Ascending aorta (tissue), 2 donors: ENCODE measurements around the gene ALOX12. TPM values are rescaled to one million over a fixed set of nuclear protein-coding genes. Genes with fewer than 3 reads are reported as not detected.
"Not testable (repeated sequence)": the region's sequence is repeated elsewhere in the genome, so short reads cannot be mapped to it uniquely, and the experiment has no call there.

ENCODE experiments used
- DNase-seq, 2 donors: peaks; one replicate each; pipeline ENCODE4 v3.0.0-alpha.2; 2019; ENCODE audit warnings: low spot score in 2 of 2
- H3K27ac ChIP-seq, 2 donors: fragments of 200-600 bp; sonication (generic); one replicate each; pipeline ENCODE4 v1.5.1; 2016 to 2017; ENCODE audit warnings: mild to moderate bottlenecking in 1 of 2
- H3K27me3 ChIP-seq: fragments of 200-600 bp; sonication (generic); one replicate; pipeline ENCODE4 v1.5.1; 2017
- H3K36me3 ChIP-seq, 2 donors: fragments of 200-600 bp; sonication (generic); one replicate each; pipeline ENCODE4 v1.5.1; 2016
- H3K4me1 ChIP-seq, 2 donors: fragments of 200-600 bp; sonication (generic); one replicate each; pipeline ENCODE4 v1.5.1; 2016 to 2017; ENCODE audit warnings: mild to moderate bottlenecking in 1 of 2
- H3K4me3 ChIP-seq, 2 donors: fragments of 200-600 bp; sonication (generic); one replicate each; pipeline ENCODE4 v1.5.1; 2016 to 2017; ENCODE audit warnings: mild to moderate bottlenecking in 1 of 2
- H3K9me3 ChIP-seq, 2 donors: fragments of 200-600 bp; sonication (generic); one replicate each; pipeline ENCODE4 v1.5.1; 2016
- intact Hi-C: fragments of 100-400 bp; cut with DNase I; formaldehyde crosslinking; loops from one replicate; pipeline ENCODE4 v1.15.1; 2023
- total RNA-seq: library from RNA; depleted of rRNA; stranded (reverse); fragments of >200 nt; gene quantifications from one replicate; pipeline ENCODE4 v1.1.0, GENCODE V29; 2016
- TF ChIP-seq, protein P1 (sequence below), 3 experiments: fragments of 200-600 bp in 2 of 3; fragments of 450-650 bp in 1 of 3; sonication (generic) in 2 of 3; IDR thresholded peaks; one replicate each; pipeline ENCODE4 v1.5.1; 2016 to 2019; ENCODE audit warnings: antibody characterized with exemption in 3 of 3, mild to moderate bottlenecking in 1 of 3, moderate library complexity in 1 of 3

ALOX12 gene
- total RNA-seq, 1 donor from 2014 or later = not detected

DNA sequence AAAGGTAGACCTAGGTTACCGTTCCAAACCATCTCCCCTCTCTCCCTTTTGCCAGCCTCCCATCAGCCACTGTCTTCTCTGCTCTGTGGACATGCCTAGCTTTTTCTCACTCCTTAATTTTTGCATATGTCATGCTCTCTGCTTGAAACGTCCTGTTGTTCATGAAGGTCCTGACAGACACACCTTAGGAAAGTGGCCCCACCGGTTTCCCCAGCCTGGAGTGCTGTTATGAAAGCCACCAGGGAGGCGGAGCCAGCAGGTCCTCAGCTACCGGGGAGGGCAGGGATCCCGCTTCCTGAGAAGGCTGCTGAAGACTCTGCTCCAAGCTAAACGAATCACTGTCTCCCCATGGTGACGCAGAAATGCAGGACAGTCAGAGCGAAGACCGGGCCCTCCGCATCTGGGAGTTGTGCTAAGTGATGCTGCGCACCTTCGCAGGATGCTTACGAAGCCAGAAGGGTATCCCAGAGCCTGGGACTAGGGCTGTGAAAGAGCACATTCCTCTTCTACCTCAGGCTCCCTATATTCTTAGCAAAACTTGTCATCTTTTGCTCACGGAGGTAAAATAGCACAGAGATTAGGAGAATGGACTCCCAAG is 50.4 kb downstream of the ALOX12 start:
- peaks cover 7% of the 10 kb centered on the region for H3K27me3 ChIP-seq
- no peaks in the 10 kb centered on the region for H3K36me3 ChIP-seq
- no peaks in the 10 kb centered on the region for H3K9me3 ChIP-seq
- peak overlapping the region; percentile 26 to 37 for H3K4me3 ChIP-seq
- TF ChIP-seq, protein P1, sequence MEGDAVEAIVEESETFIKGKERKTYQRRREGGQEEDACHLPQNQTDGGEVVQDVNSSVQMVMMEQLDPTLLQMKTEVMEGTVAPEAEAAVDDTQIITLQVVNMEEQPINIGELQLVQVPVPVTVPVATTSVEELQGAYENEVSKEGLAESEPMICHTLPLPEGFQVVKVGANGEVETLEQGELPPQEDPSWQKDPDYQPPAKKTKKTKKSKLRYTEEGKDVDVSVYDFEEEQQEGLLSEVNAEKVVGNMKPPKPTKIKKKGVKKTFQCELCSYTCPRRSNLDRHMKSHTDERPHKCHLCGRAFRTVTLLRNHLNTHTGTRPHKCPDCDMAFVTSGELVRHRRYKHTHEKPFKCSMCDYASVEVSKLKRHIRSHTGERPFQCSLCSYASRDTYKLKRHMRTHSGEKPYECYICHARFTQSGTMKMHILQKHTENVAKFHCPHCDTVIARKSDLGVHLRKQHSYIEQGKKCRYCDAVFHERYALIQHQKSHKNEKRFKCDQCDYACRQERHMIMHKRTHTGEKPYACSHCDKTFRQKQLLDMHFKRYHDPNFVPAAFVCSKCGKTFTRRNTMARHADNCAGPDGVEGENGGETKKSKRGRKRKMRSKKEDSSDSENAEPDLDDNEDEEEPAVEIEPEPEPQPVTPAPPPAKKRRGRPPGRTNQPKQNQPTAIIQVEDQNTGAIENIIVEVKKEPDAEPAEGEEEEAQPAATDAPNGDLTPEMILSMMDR (IDR thresholded peaks at IDR 0.05) = no peak
- H3K4me1 ChIP-seq = peaks cover 12 to 22% of the 10 kb centered on the region in 2 donors
- H3K27ac ChIP-seq = no peak overlapping the region
- intact Hi-C loops = loop anchor here (5.0 kb wide), 1 partner anchor 251 kb away; no protein-coding TSS in a partner anchor
- DNase-seq = no peak

DNA sequence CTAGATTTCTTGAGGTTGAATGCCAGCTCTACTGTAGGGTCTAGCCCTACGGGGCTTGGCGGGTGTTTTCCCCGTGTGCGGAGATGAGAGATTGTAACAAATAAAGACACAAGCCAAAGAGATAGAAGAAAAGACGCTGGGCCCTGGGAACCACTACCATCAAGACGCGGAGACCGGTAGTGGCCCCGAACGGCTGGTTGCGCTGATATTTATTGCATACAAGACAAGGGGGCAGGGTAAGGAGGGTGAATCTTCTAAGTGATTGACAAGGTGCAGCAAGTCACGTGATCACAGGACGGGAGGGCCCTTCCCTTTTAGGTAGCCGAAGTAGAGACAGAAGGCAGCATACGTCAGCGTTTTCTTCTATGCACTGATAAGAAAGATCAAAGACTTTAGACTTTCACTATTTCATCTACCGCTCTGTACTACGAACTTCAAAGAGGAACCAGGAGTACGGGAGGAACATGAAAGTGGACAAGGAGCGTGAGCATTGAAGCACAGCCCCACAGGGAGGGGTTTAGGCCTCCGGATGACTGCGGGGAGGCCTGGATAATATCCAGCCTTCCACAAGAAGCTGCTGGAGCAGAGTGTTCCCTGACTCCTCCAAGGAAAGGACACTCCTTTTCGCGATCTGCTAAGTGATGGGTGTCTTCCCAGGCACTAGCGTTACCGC is 51.0 kb downstream of the ALOX12 start:
- DNase-seq = not testable (repeated sequence)
- H3K4me3 ChIP-seq = peak overlapping the region; percentile 26 to 37
- intact Hi-C loops = loop anchor here (5.0 kb wide), 1 partner anchor 250 kb away; no protein-coding TSS in a partner anchor

DNA sequence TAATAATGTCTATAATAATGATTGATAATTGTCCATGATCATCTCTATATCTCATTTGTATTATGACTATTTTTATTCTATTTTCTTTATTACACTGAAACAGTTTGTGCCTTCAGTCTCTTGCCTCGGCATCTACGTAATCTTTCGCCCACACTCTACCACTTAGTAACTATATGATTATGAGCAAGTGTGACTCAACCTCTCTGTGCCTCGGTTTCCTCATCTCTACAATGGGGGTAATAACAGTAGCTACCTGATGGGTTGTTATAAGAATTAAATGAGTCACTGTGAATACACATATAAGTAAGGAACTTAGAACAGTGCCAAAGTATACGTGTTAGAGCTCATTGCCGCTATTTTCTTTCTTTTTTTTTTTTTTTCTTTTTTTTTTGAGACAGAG is 51.7 kb downstream of the ALOX12 start:
- no peak overlapping the region for H3K4me3 ChIP-seq

More for the DNA sequence above, 51.0 kb downstream of the ALOX12 start:
- not testable (repeated sequence) for H3K27me3 ChIP-seq, H3K27ac ChIP-seq, H3K9me3 ChIP-seq, H3K36me3 ChIP-seq
- peaks cover 12 to 22% of the 10 kb centered on the region in 2 donors for H3K4me1 ChIP-seq

DNA sequence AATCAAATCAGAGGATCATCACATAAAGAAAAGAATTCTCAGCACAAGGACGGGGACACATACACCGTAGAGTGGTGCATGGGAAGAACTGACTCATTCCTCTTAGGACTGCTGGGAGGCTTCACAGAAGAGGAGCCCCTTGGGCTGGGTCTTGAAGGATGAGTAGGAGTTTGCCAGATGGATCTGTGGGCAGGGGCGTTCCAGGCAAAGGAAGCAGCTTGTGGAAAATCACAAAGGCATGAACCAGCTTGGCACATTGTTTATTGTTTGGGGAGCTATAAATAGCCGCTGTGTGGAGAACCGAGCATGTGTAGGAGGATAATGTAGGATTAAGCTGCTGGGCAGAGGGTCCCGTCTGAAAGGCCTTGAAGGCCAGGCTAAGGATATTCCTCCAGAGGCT is 53.1 kb downstream of the ALOX12 start:
- Histone ChIP-seq H3K4me1 (peaks cover 1 to 6% of the 10 kb centered on the region in 2 donors), H3K36me3 (no peaks in the 10 kb centered on the region), H3K27ac (no peak overlapping the region), H3K27me3 (no peaks in the 10 kb centered on the region), H3K4me3 (no peak overlapping the region), H3K9me3 (no peaks in the 10 kb centered on the region)
- TF ChIP-seq, protein P1 (IDR thresholded peaks at IDR 0.05) = no peak
- intact Hi-C loops = loop anchor here (5.0 kb wide), 1 partner anchor 248 kb away; no protein-coding TSS in a partner anchor
- DNase-seq = no peak

More for the DNA sequence above, 51.7 kb downstream of the ALOX12 start:
- Histone ChIP-seq H3K27ac (no peak overlapping the region), H3K9me3 (no peaks in the 10 kb centered on the region), H3K27me3 (peaks cover 5% of the 10 kb centered on the region), H3K4me1 (peaks cover 11 to 17% of the 10 kb centered on the region in 2 donors), H3K36me3 (no peaks in the 10 kb centered on the region)
- intact Hi-C loops = loop anchor here (5.0 kb wide), 1 partner anchor 250 kb away; no protein-coding TSS in a partner anchor
- TF ChIP-seq, protein P1 (IDR thresholded peaks at IDR 0.05) = no peak
- no peak for DNase-seq

DNA sequence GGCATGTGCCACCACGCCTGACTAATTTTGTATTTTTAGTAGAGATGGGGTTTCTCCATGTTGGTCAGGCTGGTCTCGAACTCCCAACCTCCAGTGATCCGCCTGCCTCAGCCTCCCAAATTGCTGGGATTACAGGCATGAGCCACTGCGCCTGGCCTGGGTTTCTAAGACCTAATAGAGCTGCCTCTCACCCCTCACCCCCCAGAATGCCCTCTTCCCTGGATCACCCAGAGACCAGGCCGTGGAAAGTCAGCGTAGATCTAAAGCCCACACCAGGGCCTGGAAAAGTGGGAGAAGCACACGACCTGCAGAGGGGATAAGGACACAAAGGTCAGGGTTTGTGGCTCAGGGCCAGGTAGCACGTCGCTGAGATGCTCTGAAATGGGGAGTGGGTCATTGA is 54.7 kb downstream of the ALOX12 start:
- H3K27me3 ChIP-seq, H3K36me3 ChIP-seq, H3K27ac ChIP-seq, H3K4me3 ChIP-seq, DNase-seq, H3K4me1 ChIP-seq, H3K9me3 ChIP-seq: not testable (repeated sequence)
- intact Hi-C loops = loop anchor here (5.0 kb wide), 1 partner anchor 127 kb away; the partner anchor contains the start of gene ASGR1

DNA sequence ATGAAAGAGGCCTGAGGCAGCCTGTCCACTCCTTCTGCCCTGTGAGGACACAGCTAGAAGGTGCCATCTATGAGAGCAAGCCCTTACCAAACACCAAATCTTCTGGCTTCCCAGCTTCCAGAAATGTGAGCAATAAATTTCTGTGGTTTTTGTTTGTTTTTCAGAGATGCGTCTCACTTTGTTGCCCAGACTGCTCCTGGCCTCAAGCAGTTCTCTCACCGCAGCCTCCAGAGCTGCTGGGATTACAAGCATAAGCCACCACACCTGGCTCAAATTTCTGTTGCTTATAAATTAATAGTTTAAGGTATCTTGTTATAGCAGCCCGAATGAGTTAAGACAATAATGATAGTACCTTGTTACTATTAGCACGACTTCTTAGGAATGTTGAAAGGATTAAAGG is 60.5 kb downstream of the ALOX12 start:
- H3K36me3 ChIP-seq = no peaks in the 10 kb centered on the region
- no peaks in the 10 kb centered on the region for H3K9me3 ChIP-seq
- TF ChIP-seq, protein P1 (IDR thresholded peaks at IDR 0.05) = no peak
- no peaks in the 10 kb centered on the region for H3K27me3 ChIP-seq
- no peaks in the 10 kb centered on the region for H3K4me1 ChIP-seq
- intact Hi-C loops = no loop called here
- H3K27ac ChIP-seq = no peak overlapping the region
- DNase-seq = no peak
- H3K4me3 ChIP-seq = no peak overlapping the region
